Measurements from ENCODE around the gene PHYHD1.
"Not testable (repeated sequence)": the region's sequence is repeated elsewhere in the genome, so short reads cannot be mapped to it uniquely, and the experiment has no call there.

PHYHD1 gene

DNA sequence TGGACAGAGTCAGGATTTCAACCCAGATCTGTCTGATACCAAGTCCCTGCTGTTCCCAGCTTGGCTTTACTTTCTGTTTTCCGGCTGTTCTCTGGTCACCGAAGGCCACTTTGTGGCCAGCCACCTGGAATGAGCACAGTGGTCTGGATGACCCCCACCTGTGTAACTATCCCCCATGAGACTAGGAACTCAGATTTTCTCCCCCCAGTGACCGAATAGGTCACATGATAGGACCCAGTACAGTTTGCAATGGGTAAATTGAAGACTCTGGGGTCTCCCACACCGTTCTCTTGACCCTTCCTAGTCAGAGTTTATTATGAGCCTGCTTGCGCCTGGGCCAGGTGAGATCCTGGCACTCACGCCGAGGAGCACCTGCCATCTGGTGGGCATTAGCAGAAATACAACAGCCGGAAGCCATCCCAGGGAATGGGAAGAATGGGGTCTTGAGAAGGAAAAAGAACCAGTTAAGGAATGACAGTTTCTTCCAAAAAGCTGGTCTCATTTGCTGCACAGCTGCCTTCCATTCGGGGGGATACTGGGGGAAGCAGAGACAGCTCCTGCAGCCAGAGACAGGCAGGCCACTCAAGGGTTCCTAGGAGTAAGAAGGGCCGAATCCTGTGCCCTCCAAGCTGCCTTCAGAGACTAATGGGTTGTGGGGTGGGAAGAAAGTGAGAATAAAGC, 7.1 kb downstream of the PHYHD1 start:
- peak; percentile 64 for DNase-seq

DNA sequence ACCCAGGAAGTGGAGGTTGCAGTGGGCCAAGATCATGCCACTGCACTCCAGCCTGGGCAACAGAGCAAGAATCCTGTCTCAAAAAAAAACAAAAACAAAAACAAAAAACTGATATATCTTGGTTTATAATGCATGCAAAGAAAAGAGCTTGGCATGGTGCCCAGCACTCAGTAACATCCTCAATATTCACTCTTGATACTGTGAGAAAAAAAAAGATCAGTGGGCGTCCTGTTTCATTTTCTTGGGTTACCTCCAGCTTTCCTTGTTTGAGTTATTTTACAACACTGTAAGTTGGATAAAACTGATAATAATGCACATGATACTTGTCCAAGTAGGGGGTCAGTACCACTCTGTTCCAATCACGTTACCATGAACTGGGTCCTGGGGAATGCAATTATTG, 7.8 kb downstream of the PHYHD1 start:
- DNase-seq: no peak

DNA sequence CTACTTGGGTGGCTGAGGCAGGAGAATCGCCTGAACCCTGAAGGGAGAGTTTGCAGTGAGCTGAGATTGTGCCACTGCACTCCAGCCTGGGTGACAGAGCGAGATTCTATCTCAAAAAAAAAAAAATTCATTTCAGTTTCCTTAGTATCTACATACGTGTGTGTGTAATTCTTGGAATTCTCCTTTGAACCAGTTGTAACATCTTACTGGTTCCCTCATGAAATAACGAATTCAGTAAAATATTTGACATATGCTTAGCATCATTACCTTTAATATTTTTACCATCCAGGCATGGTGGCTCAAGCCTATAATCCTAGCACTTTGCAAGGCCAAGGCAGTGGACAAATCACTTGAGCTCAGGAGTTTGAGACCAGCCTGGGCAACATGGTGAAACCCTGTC, 8.8 kb downstream of the PHYHD1 start:
- no peak for DNase-seq

DNA sequence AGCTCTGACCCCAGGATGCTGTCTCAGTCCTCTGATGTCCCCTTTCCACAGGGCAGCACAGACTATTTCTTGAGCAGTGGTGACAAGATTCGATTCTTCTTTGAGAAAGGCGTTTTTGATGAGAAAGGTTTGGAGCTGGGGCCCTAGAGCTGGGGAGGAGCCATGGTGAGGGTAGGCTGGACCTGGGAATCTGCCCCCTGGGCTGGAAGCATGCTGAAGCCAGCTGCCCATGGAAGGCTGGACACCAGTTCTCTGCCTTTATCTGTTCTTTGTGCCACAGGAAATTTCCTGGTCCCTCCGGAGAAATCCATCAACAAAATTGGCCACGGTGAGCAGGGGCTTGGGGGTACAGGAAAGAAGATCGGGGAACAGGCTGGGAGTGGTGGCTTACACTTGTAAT, 12.9 kb downstream of the PHYHD1 start:
- DNase-seq: no peak

DNA sequence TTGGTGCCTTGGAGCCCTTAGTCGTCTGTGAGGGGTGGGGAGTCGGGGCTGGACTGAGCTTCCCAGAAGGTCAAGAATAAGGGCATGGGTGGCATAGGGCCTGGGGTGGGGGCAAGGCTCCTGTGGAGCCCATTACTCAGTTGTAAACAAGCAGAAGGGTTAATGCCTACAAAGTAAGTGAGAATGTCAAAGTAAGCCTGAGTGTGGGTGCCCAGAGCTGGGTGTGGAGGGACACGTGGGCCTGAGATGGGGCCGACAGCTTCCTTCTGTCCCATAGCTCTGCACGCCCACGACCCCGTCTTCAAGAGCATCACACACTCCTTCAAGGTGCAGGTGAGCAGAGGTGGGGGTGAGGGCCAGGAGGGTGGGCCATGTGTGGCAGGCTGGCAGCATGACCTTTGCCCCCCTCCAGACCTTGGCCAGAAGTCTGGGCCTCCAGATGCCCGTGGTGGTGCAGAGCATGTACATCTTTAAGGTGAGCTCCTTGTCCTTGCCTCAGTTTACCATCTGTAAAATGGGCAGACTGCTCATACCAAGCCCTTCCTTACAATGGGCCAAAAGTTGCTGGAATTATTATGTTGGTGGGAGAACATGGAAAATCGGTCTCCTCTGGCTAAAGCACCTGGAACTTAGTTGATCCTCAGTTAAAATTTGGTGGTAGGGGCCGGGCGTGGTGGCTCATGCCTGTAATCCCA, 15.5 kb downstream of the PHYHD1 start:
- DNase-seq: no peak

DNA sequence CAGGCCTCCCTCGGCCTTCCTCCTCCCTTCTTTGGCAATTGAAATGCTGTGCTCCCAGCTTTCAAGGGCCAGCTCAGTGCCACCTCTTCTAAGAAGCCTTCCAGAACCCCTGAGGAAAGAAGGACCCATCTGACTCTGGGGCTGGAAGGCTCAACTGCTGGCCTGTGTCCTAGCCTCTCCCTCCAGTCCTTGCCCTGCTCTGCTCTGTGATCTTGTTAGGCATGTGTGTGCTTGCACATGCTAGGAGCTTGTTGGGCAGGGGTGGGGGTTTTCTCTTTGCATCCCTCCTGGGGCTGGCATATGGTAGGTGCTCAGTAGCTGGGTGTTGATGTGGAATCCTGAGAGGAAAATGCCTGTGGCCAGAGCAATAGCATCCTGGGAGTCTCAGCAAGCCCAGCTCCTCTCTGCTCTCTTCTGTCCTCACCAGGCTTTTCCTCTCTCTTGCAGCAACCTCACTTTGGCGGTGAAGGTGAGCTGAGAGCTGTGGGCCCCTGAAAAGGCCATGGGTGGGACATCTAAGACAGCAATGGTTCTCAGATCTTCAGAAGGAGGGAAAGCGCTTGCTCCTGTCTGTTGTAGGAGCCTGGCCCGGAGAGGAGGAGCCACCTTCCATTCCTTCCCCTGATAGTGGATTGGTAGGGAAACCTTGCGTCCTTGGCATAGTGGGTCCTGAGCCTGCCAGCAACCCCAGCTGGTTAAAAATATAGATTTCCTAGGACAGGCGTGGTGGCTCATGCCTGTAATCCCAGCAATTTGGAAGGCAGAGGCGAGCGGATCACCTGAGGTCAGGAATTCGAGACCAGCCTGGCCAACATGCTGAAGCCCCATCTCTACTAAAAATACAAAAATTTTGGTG, 16.8 kb downstream of the PHYHD1 start:
- no peak for DNase-seq

DNA sequence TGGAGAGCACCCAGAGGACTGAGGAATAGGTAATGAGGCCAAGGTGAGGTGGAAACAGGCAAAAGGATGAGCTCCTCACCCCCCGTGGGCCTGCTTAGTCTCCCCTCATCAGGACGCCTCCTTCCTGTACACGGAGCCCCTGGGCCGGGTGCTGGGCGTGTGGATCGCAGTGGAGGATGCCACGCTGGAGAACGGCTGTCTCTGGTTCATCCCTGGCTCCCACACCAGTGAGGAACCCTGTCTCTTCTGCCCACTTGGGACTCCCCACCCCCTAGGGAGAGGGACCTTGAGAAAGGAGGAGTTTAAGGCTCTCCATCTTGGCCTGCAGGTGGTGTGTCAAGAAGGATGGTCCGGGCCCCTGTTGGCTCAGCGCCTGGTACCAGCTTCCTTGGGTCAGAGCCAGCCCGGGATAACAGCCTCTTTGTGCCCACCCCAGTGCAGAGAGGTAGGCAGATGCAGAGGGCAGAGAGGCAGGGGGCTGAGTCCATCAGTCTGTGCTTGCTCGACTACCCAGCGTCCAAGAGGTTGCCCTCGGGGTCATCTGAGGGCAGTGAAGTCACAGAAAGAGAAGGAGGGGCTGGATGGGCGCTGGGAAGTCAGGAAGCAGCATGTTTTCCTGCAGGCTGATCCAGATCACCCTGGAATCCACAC, 19.6 kb downstream of the PHYHD1 start:
- DNase-seq: no peak

DNA sequence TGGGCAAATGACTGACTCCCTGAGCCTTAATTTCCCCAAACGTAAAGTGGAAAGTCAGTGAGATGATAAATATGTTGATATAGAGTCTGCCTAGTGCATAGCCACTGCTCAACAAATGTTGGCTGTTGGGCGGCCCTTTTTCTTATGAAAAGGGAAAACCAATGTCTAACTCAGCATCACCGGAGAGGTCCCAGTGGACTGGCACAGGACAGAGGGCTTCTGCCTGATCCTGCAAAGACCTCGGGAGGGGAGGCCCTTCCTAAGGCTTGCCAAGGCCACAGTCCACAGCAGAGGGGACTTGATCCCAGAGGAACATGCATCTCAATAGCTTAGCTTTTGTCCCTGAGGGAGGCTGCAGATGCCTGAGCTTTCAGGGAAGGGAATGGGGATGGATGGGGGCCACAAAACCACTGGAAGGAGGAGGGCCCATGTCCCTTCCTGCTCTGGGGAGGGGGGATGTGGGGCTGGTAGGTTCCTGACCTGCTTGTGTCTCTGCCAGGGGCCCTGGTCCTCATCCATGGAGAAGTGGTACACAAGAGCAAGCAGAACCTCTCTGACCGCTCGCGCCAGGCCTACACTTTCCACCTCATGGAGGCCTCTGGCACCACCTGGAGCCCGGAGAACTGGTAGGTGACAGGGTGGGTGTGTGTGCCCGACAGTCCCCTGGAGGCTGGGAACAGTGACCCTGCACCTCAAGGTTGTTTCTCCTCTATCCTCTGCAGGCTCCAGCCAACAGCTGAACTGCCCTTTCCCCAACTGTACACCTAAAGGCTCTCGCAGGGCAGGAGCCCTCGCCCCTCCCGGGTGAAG, 20.4 kb downstream of the PHYHD1 start:
- no peak for DNase-seq

DNA sequence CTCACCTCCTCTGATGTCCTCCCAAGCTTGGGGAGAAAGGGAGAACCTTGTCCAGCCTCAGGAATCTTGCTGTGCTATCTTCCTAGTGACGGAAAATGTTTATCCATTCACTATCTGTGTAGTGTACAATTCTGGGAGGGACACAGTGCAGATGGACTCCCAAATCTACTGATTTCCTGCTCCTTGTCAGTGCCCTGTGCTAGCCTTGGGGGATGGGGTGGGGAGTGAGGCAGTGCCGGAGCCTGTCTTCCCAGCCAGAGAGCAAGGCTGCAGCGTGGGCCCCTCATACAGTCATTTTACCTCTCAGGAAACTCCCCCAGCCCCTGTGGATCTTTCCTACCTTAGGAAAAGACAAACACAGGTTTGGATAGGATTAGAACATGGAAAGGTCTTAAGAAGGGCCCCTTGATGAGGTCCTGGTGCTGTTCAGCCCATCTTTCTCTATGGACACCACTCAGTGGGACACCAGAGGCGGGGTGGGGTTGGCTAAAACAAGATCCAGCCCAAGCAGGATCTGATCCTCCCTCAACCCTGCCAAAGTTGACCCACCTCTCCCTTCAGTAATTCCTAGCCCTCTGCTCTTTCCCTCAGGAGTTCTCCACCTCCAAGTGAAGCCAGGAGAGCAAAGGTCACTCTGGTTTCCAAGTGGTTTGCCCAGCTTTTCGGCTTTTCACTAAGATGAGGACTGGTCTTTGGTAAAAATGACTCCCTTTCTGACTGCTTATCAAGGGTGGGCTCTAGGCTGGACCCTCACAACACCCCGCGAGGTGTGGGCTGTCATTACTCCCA, 23.2 kb downstream of the PHYHD1 start:
- no peak for DNase-seq

DNA sequence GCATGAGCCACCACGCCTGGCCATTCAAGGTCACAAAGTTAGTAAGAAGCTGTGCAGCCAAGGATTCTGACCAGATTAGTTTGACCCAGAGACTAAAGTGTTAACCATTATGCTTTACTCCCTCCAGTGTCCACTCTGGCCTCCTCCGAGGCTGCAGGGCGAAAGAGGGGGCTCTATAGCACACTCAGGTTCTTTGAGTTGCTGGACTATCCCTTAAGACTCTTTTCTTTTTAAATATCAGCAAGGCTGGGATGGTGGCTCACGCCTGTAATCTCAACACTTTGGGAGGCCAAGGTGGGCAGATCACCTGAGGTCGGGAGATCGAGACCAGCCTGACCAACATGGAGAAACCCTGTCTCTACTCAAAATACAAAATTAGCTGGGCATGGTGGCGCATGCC, 24.2 kb downstream of the PHYHD1 start:
- not testable (repeated sequence) for DNase-seq

DNA sequence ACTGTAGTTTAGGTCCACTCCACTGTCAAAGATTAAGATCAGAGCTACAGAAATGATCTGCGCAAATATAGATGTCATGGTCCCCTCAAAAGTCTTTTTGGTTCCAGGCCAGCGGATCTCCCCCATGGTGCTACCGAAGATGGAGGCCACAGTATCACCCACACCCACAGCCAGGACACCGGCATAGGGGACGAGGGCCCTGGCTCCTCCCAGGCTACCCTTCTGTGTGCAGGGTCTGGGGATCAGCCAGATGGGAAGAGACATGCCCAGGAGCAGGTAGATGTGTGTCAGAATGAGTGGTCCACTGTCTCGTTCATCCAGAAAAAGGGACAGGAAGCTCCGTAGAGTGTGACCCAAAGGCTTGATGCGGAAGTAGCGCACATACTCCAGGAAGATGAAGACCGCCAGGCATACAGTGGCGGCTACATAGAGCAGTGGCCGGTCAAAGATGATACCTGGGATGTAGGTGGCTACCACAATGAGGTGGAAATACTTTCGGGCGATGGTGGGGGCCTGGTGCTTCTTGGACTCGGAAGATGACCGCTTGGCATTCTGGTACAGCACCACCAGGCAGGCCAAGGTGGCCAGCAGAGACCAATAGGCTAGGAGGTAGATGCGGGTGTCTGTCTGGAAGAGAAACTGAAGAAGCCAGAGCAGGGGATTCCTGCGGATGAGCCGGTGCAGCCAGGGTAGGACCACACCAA, 25.2 kb downstream of the PHYHD1 start:
- no peak for DNase-seq

DNA sequence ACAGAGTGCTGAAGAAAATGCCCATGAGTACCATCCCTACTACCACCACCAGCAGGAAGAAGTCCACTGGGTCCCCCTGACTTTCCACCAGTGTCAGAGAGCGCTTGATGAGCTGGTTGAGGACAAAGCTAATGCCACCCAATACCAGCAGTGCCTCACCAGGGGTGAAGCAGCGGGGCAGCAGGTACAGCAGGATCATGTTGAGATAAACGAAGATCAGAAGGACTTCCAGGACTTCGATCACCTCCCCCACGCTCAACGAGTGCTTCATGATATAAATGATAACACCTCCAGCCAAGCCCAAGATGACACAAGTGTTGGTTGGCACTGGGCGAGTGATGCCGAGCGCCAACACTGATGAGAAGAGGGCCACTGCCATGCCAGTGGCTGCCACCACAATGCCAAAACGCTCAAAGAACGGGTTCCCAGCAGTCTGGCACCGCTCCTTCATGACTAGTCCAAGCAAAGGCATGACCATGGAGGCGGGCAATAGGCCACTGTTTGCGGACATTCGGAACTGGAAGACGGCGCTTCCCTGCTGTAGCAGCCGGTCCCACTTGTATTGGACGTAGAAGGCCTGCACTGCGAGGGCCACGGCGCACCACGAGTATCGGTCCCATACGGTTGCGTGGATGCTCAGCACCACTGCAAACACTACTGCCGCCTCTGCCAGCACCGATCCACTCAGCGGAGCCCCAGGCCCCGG, 25.9 kb downstream of the PHYHD1 start:
- no peak for DNase-seq

DNA sequence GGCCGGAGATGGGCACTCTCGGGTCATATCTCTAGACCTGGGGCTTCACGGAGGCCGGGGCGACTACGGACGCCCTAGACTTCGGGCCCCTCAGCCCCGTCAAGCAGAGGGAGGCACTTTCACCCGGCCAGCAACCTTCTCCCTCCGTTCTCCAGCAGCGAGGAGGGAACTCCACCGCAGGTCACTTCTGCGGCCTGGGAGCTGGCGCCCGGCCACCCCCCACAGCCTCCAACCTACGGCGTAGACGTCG, 26.4 kb downstream of the PHYHD1 start:
- DNase-seq: no peak

DNA sequence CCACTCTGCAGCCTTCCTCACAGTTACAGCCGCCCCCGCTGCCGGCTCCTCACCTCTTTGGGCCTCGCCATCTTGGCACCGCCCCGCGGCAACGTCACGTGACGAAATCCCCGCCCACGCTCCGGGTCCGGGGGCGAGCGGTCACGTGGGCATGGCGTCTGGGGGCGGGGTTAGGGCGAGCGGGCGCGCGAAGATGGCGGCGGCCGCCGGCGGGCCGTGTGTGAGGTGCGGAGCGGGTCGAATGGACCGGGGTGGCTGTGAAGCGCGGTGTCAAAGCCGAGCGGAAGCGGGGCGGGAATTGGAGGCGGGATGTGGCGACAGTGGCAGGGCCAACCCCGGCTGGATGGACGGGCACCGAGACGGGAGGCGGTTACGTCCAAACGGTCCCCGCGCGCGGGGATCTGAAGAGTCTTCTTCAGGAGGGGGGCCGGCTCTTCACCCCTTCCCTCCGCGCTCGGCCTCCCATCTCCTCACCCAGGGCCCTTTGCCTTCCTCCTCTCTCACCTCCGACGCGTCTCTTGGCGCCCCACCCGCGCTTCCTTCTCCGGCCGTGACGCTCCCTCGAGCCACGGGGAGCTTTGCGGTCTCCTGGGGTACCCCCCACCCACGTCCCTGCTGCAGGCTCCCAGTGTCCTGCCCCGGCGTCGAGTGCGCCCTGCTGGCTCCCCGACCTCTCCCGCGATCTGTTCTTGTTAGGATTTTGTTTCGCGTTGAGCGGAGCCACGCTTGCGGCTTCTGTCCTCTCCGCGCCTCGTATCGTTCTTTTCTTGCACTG, 26.9 kb downstream of the PHYHD1 start, which contains the start of the genes DOLK and NUP188:
DOLK (minus strand) TSS at position 77 of the 775 bp plus-strand sequence. CDS start 300 bp downstream, outside the sequence.
NUP188 (plus strand) TSS at position 173 of the 775 bp plus-strand sequence; CDS start at position 194, 21 bp downstream.
- DNase-seq: peak; percentile 97

DNA sequence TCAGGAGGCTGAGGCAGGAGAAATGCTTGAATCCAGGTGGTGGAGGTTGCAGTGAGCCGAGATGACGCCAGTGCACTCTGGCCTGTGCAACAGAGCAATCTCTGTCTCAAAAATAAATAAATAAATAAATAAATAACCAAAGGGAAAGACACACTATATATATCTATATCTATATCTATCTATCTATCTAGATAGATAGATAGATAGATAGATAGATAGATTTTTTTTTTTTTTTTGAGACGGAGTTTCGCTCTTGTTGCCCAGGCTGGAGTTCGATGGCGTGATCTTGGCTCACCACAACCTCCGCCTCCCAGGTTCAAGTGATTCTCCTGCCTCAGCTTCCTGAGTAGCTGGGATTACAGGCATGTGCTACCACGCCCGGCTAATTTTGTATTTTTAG, 40.6 kb downstream of the PHYHD1 start:
- DNase-seq: not testable (repeated sequence)

DNA sequence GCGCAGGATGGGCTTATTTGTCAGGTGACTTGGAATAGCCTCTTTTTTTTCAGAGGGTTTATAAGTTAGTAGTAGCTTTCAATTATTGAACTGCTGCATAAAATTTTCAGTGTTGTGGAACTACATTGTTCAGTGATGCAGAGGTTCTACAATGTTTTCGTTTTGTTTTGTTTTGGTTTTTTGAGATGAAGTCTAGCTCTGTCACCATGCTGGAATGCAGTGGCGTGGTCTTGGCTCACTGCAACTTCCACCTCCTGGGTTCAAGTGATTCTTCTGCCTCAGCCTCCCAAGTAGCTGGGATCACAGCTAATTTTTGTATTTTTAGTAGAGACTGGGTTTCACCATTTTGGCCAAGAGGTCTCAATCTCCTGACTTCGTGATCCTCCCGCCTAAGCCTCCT, 48.7 kb downstream of the PHYHD1 start:
- DNase-seq: no peak

DNA sequence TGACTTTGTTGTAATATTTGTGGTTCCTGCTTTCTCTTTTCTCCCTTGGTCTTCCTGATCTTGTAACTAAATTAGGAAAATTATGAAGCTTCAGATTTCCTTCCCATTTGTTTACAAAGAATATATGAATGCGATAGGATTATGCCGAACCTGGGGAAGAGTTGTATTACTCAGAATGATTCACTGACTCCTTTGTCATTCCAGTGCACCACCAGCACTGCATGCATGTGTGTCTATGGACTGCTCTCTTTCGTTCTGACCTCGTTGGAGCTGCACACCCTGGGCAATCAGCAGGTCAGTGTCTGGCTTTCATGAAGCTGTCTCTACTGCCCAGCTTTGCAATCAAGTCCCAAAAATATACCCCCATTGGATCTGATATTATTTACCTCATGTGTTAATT, 52.2 kb downstream of the PHYHD1 start:
- DNase-seq: no peak

DNA sequence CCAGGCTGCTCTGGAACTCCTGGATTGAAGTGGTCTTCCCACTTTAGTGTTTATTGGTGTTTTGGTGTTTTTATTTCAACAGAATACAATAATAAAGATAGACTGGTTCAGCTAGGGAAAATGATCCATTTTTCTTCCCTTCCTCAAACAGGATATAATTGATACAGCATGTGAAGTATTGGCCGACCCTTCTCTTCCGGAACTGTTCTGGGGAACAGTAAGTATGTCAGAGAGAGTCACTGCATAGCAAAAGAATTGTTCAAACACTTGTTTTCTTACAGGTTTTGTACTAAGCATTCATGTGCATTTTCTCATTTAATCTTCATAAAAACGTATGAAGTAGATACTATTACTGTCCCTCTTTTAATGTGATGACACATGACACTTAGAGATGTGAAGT, 58.3 kb downstream of the PHYHD1 start:
- DNase-seq: no peak

DNA sequence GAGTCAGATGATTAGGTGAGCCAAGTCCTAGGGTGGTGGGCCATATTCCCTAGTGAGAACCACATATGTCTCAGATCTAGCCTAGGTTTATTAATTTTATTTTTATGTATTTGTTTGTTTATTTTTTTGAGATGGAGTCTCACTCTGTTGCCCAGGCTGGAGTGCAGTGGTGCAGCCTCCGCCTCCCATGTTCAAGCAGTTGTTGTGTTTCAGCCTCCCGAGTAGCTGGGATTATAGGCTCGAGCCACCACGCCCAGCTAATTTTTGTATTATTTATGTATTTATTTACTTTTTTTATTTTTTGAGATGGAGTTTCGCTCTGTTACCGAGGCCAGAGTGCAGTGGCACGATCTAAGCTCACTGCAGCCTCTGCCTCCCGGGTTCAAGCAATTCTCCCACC, 62.8 kb downstream of the PHYHD1 start:
- DNase-seq: no peak

Data from femur (tissue), 1 donor.